ENCODE data around the gene RYR3.
A peak's percentile ranks its signal among the peaks of the same experiment; 100 is the strongest.

RYR3 gene

DNA sequence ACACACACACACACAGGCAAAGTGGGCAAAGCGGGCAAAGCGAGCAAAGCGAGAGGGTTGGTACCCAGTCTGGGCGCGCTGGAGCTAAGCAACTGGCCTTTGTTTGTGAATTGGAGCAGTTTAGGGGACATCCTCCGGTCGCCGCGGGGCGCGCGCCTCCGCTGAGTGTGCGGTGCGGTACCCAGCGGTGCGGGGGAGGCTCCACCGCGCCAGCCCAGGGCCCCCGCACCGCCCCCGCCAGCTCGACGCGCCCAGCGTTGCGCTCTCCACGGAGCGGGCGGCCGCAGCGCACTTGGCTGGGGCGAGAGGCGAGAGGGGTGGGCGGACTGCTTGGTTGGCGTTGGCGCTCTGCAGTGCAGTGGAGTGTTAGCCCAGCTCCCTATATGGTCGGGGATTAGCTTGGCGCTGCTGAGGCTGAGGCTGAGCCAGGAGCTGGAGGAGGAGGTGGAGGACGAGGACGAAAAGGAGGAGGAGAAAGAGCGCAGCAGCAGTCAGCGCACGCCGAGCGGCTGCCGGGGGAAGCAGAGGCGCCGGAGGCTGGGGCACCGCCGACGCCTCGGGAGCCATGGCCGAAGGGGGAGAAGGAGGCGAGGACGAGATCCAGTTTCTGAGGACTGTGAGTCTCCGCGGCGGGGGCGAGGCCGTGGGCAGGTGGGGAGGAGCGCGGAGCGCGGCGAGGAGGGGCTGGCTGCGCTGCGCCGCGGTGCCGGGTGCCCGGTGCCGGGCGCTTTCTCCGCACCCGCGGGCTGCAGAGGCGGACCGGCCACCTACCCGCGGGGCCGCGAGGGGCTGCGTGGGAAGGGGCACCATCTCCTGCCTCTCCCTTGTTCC, at the start of gene RYR3:
RYR3 (plus strand) TSS at position 487 of the 831 bp plus-strand sequence; CDS start at position 566, 79 bp downstream.
- DNase-seq, result no peak

DNA sequence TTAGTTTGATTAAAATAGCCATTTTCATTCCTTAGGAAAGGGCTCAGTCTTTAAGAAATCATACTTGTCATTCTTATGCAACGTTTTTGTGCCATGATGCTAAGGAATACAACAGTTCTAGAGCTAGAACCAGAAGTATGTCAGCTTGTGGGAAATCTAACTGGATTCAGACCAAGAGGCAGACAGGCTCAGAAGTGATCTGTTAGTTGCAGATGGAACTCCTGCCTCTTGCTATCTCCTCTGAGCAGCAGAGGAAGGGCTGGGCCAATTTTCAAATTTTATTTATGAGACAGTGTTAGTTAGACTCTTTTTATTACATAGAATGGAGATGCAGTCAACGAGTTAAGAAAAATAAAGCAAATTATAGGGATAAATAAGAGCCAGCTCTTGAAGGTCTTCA, 48.5 kb upstream of the RYR3 start:
- DNase-seq, result no peak

- DNase-seq, result no peak
Measured at GRCh38 chr15:33277689-33278088, 33.1 kb upstream of the RYR3 start.

GRCh38 chr15:33278816-33279612, 31.8 kb upstream of the RYR3 start:
- DNase-seq, result no peak

- no peak for DNase-seq
Measured at GRCh38 chr15:33279613-33280205, 31.1 kb upstream of the RYR3 start.

- DNase-seq, result no peak
Measured at GRCh38 chr15:33282226-33283020, 28.3 kb upstream of the RYR3 start.

- DNase-seq, result no peak
Measured at GRCh38 chr15:33283576-33283975, 27.2 kb upstream of the RYR3 start.

- DNase-seq, result no peak
Measured at GRCh38 chr15:33284336-33284735, 26.4 kb upstream of the RYR3 start.

GRCh38 chr15:33292717-33293307, 18.0 kb upstream of the RYR3 start:
- DNase-seq, result peak; percentile 35

DNA sequence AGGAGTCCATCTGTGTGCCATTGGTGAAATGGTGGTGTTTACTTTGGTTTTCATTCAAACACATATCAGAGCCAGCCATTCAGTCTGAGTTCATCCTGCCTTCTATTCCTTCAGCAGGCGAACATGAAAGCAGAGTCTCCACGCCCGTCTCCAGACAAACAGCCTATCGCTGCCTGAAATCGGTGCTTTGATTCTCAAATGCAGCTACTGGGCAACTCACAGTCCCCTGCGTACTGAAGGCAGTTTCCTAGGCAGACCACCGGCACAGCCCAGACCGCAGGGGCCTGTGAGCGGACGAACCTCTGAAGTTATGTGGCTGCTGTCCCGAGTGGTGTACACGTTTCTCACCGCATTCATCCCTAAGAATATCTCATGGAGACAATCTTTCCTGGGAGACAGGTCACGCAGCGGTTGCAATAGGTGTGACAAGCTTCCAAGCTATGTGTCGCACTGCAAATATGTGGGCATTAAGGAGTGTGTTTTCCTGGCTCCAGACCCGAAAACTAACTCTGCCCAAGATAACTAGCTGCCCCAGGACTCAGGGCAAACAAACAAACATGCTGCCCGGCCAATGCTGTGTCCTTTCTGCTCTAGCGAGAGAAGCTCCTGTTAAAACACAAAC, 16.9 kb upstream of the RYR3 start:
- DNase-seq, result no peak

DNA sequence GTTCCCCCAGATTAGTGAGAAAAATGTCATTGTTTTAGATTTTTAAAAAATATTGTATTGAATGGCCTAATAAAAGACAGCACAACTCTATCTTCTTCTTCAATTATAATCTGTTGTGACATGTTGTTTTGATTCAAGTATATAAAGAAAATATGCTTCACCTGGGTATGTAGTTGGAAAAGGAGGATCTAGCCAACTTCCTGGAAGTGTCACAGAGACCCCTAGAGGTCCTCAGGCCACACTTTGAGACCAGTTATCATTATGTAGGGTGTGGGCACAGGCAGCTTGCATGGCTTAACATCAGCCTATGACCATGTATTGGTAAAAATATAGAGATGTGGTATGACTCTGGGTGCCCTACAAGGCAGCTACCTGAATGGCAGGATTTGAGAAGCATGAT, 14.7 kb upstream of the RYR3 start:
- DNase-seq, result no peak

- no peak for DNase-seq
Measured at GRCh38 chr15:33296856-33297255, 13.9 kb upstream of the RYR3 start.

- no peak for DNase-seq
Measured at GRCh38 chr15:33298631-33299030, 12.1 kb upstream of the RYR3 start.

DNA sequence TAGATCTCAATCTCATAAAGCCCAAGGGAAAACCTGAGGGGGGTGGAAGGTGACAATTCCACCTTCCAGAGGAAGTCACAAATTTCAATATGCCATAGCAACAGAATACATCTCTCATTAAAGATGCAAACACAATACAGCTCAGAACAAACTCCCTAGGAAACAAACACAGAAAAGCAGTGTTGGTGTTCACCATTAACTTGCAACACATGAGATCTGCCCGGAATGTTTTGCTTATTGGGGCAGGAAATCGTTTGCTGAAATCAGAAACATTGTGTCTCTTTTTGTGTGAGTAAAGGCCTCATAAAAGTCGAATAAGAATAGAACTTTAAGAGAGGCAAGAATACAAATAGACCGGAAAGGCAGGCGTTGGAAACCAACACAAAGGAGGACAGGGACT, 5.8 kb upstream of the RYR3 start:
- no peak for DNase-seq

GRCh38 chr15:33309602-33310276, 1.0 kb upstream of the RYR3 start:
- DNase-seq, result no peak

- no peak for DNase-seq
Measured at GRCh38 chr15:33311312-33311971, 675 bp downstream of the RYR3 start.

- no peak for DNase-seq
Measured at GRCh38 chr15:33313491-33313890, 2.7 kb downstream of the RYR3 start.

DNA sequence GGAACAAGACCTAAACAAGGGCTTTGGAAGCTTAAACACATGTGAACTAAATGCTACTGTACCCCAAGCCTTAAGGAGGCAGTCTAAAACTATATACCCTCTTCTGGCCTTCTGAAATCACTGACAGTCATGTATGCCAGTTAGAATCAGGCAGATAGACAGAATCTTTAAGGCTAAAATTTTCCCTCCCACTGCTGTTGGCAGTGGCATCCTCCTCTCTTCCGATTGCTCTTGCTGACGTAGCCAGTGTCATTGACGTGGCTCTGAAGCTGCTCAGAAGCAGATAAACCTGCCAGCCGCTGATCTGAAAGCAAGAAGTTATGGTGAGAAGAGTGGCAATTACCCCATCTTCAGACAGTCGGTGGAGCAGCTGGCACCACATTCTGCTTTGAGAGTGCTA, 3.3 kb downstream of the RYR3 start:
- no peak for DNase-seq

GRCh38 chr15:33315044-33315443, 4.3 kb downstream of the RYR3 start:
- no peak for DNase-seq

DNA sequence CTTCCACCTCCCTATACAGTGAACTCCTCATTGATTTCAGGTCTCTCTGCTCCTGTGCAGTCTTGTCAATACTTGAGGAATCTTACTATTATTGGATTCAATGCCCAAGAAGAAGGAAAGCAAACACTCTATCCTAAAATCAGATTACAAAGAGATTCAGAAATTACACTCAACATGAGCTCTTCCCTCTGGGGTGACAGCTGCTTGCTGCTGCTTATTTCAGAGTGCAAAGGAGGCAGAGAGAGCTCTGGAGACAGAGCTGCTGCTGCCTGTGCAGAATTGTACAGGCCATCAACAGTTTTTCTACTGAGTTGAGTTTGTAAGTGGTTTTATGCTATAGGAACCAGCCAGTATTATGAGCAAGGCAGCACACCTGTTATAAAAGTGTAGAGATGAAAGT, 7.1 kb downstream of the RYR3 start:
- no peak for DNase-seq

DNA sequence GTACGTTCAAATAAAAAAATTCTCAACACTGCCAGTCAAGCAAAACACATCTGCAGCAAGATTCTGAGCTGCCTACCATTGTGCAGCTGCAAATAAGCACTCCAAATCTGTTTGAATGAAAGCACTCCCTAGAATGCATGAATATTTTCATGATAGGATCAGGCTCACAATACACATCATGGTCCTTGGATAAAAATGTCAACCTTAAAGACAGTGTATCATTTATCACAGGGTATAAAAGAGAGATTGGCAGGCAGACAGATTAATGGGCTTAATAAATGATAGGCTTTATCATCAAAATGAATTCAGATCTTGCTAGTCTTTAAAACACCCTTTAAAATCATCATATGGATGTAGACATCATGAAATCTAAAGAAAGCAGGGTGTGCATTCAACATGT, 9.2 kb downstream of the RYR3 start:
- DNase-seq, result no peak

Data from SHP77 treated with DMSO at 0.1 percent for 48 hours (cell line).